IMR-90 (cell line): Measurements from ENCODE around the gene TENM4. TPM values are rescaled to one million over a fixed set of nuclear protein-coding genes. Genes with fewer than 3 reads are reported as not detected.

ENCODE experiments used
- ATAC-seq: fragments of 200-7000 bp; cut with Tn5 transposase; 2 replicates; pipeline ENCODE4 v1.9.1; 2020; ENCODE audit warnings: low read depth, mild to moderate bottlenecking, moderate library complexity
- BruUV-seq: library from RNA; stranded (reverse); fragments of 400-500 nt; replicated peaks from 2 replicates; lab custom pipeline; 2021; lab: Mats Ljungman, UMichigan
- CTCF ChIA-PET: fragments of 300-600 bp; formaldehyde crosslinking; extraction: SDS; loops from one replicate; lab custom pipeline; 2021; ENCODE audit warnings: antibody characterized with exemption; lab: Yijun Ruan, JAX
- POLR2A ChIA-PET: fragments of 300-600 bp; sonication (Branson Sonifier 250); formaldehyde crosslinking; loops from one replicate; lab custom pipeline; 2022; ENCODE audit warnings: antibody characterized with exemption; ENCODE audit not compliant: unreplicated experiment; lab: Charles Lee
- DNase-seq: peaks from one replicate; pipeline ENCODE4 v3.0.0; 2013
- H2AFZ ChIP-seq: replicated peaks from 2 replicates; pipeline ENCODE3; 2013; ENCODE audit warnings: low read length, mild to moderate bottlenecking; ENCODE audit not compliant: poor library complexity
- H2AK5ac ChIP-seq: 2 replicates; pipeline ENCODE4 v1.6.1; 2013; ENCODE audit warnings: low read depth, low read length, inconsistent platforms
- H2AK9ac ChIP-seq: replicated peaks from 2 replicates; pipeline ENCODE3; 2013; ENCODE audit warnings: mild to moderate bottlenecking, low read depth, low read length, moderate library complexity; ENCODE audit not compliant: poor library complexity
- H2BK120ac ChIP-seq: 2 replicates; pipeline ENCODE4 v1.6.1; 2013; ENCODE audit warnings: low read depth, low read length, inconsistent platforms
- H2BK15ac ChIP-seq: 3 replicates; pipeline ENCODE4 v1.6.1; 2013; ENCODE audit warnings: low read depth, low read length, inconsistent platforms
- H2BK20ac ChIP-seq: 2 replicates; pipeline ENCODE4 v1.6.1; 2013; ENCODE audit warnings: low read depth, mild to moderate bottlenecking, inconsistent platforms, low read length, moderate library complexity
- H2BK5ac ChIP-seq: 2 replicates; pipeline ENCODE4 v1.6.1; 2013; ENCODE audit warnings: mild to moderate bottlenecking, low read depth, low read length, inconsistent platforms; ENCODE audit not compliant: poor library complexity, severe bottlenecking
- H3K14ac ChIP-seq: replicated peaks from 2 replicates; pipeline ENCODE4 v1.6.1; 2013; ENCODE audit warnings: low read depth, low read length, inconsistent platforms
- H3K18ac ChIP-seq: 2 replicates; pipeline ENCODE4 v1.6.1; 2013; ENCODE audit warnings: low read depth, low read length, control low read depth
- H3K23ac ChIP-seq: 2 replicates; pipeline ENCODE4 v1.6.1; 2013; ENCODE audit warnings: low read depth, low read length, inconsistent platforms
- H3K27ac ChIP-seq: 2 replicates; pipeline ENCODE4 v1.5.1; 2013; ENCODE audit warnings: mild to moderate bottlenecking, control low read depth, low read length; ENCODE audit not compliant: insufficient read depth
- H3K27me3 ChIP-seq: 2 replicates; pipeline ENCODE4 v1.6.1; 2013; ENCODE audit warnings: low read length; ENCODE audit not compliant: control insufficient read depth, insufficient read depth
- H3K36me3 ChIP-seq: 2 replicates; pipeline ENCODE4 v1.6.1; 2013; ENCODE audit warnings: low read length, mixed read lengths; ENCODE audit not compliant: control insufficient read depth, insufficient read depth
- H3K4ac ChIP-seq: 2 replicates; pipeline ENCODE4 v1.6.1; 2013; ENCODE audit warnings: low read depth, low read length, inconsistent platforms
- H3K4me1 ChIP-seq: 2 replicates; pipeline ENCODE4 v1.6.1; 2013; ENCODE audit warnings: low read length, mixed read lengths; ENCODE audit not compliant: control insufficient read depth, insufficient read depth
- H3K4me2 ChIP-seq: 2 replicates; pipeline ENCODE4 v1.6.1; 2013; ENCODE audit warnings: low read depth, mild to moderate bottlenecking, control low read depth, low read length, moderate library complexity
- H3K4me3 ChIP-seq: 2 replicates; pipeline ENCODE4 v1.5.1; 2013; ENCODE audit warnings: low read depth, mild to moderate bottlenecking, control low read depth, low read length, moderate library complexity; ENCODE audit not compliant: insufficient read depth
- H3K56ac ChIP-seq: 2 replicates; pipeline ENCODE4 v1.6.1; 2013; ENCODE audit warnings: low read length, inconsistent platforms; ENCODE audit not compliant: insufficient read depth; ENCODE audit errors: extremely low read depth
- H3K79me1 ChIP-seq, 2 experiments: 2 replicates each; pipeline ENCODE4 v1.6.1; 2013; ENCODE audit warnings: low read length in 2 of 2, inconsistent platforms in 1 of 2, low read depth in 1 of 2
- H3K9ac ChIP-seq: 2 replicates; pipeline ENCODE4 v1.6.1; 2013; ENCODE audit warnings: low read depth, low read length, control low read depth
- H3K9me1 ChIP-seq: 2 replicates; pipeline ENCODE4 v1.6.1; 2013; ENCODE audit warnings: low read length, inconsistent platforms; ENCODE audit not compliant: insufficient read depth
- H3K9me3 ChIP-seq: 2 replicates; pipeline ENCODE4 v1.6.1; 2013; ENCODE audit warnings: low read length; ENCODE audit not compliant: control insufficient read depth, insufficient read depth
- H4K20me1 ChIP-seq: 2 replicates; pipeline ENCODE4 v1.6.1; 2013; ENCODE audit warnings: low read length, inconsistent platforms; ENCODE audit not compliant: insufficient read depth
- H4K5ac ChIP-seq: 2 replicates; pipeline ENCODE4 v1.6.1; 2013; ENCODE audit warnings: mild to moderate bottlenecking, low read depth, low read length, control low read depth
- H4K8ac ChIP-seq, 2 experiments: 2 replicates each; pipeline ENCODE4 v1.6.1; 2013; ENCODE audit warnings: low read depth in 2 of 2, low read length in 2 of 2, control low read depth in 1 of 2, inconsistent platforms in 1 of 2
- H4K91ac ChIP-seq: 2 replicates; pipeline ENCODE4 v1.6.1; 2013; ENCODE audit warnings: low read depth, low read length, inconsistent platforms; ENCODE audit not compliant: insufficient read depth
- BHLHE40 ChIP-seq: fragments of 150-350 bp; IDR thresholded peaks from 2 replicates; pipeline ENCODE4 v1.6.1; 2016; ENCODE audit warnings: mild to moderate bottlenecking, low read depth, low read length
- FOS ChIP-seq: fragments of 150-350 bp; IDR thresholded peaks from 2 replicates; pipeline ENCODE4 v1.6.1; 2016; ENCODE audit warnings: low read depth, low read length
- MAFK ChIP-seq: IDR thresholded peaks from 2 replicates; pipeline ENCODE4 v1.6.1; 2012; ENCODE audit warnings: low read depth, low read length, improper control_type of control experiment
- MAZ ChIP-seq: IDR thresholded peaks from 2 replicates; pipeline ENCODE4 v1.6.1; 2012; ENCODE audit warnings: low read depth, mild to moderate bottlenecking, low read length, improper control_type of control experiment, moderate library complexity, borderline replicate concordance
- RAD21 ChIP-seq: IDR thresholded peaks from 2 replicates; pipeline ENCODE4 v1.6.1; 2012; ENCODE audit warnings: low read length, improper control_type of control experiment
- WGBS, 2 experiments: methylation state at CpG; one replicate each; pipeline versions ENCODE4 v1.1.5 to v1.1.7; 2013; ENCODE audit warnings: missing lambda C conversion rate in 2 of 2; ENCODE audit not compliant: insufficient read length in 1 of 2; ENCODE audit errors: extremely low coverage in 2 of 2; 5-methylcytosine and 5-hydroxymethylcytosine counted together
- dilution Hi-C: fragments of 300-500 bp; cut with HindIII; formaldehyde crosslinking; loops from one replicate; pipeline ENCODE4 v1.14.3; 2018; ENCODE audit warnings: low sequenced_read_pairs; ENCODE audit not compliant: unreplicated experiment
- in situ Hi-C: fragments of 300-500 bp; cut with MboI; formaldehyde crosslinking; loops from 3 replicates; pipeline ENCODE4 v1.14.3; 2019; ENCODE audit warnings: low sequenced_read_pairs, inconsistent platforms, mixed read lengths
- intact Hi-C: fragments of 100-400 bp; cut with micrococcal nuclease; formaldehyde crosslinking; loops from 2 replicates; pipeline ENCODE4 v1.10.0; 2022
- polyA plus RNA-seq, 3 experiments: library from polyadenylated mRNA; depleted of rRNA; stranded (reverse); fragments of >200 nt; gene quantifications; 2 replicates each; pipeline ENCODE4 v1.2.3, GENCODE V29; 2012; ENCODE audit warnings: low replicate concordance in 1 of 3
- total RNA-seq: library from RNA; depleted of rRNA; stranded (reverse); fragments of >200 nt; gene quantifications from 2 replicates; pipeline ENCODE4 v1.2.3, GENCODE V29; 2012
- TF ChIP-seq, protein P1 (sequence below): conservative IDR thresholded peaks from 2 replicates; pipeline ENCODE4 v1.5.1; 2012; ENCODE audit warnings: mild to moderate bottlenecking, low read depth, low read length, improper control_type of control experiment

The TENM4 gene
- total and polyA plus RNA-seq, 2 of the 4 experiments (the other 2 are of a cell fraction), result 7.4 to 9.0 TPM

- H2BK20ac ChIP-seq, result no peak overlapping the region
- H4K91ac ChIP-seq, result no peak overlapping the region
- H4K20me1 ChIP-seq, result no peaks in the 10 kb centered on the region
- no TSS peak for BruUV-seq
- H3K36me3 ChIP-seq, result no peaks in the 10 kb centered on the region
- CTCF ChIA-PET, result no interaction called here
- H3K4me1 ChIP-seq, result 0 out of 2 replicates have a peak, but pooled peaks cover 3% of the 10 kb centered on the region
- WGBS, 2 experiments, result no CpG with 5 or more reads among the region's 1 CpG
- H2AFZ ChIP-seq, result no peak overlapping the region
- H3K9ac ChIP-seq, result no peak overlapping the region
- H3K9me1 ChIP-seq, result peaks cover 2% of the 10 kb centered on the region; the same call in 1 of the 2 replicates
- no peaks in the 10 kb centered on the region for H3K9me3 ChIP-seq
- dilution Hi-C loops (no loop called here), intact Hi-C loops (no loop called here), in situ Hi-C loops (no loop called here)
- POLR2A ChIA-PET, result no interaction called here
- H2AK5ac ChIP-seq, result no peak overlapping the region
- no peak overlapping the region for H3K4ac ChIP-seq
- TF ChIP-seq MAZ (no peak), MAFK (no peak), BHLHE40 (no peak), RAD21 (no peak), FOS (no peak)
- TF ChIP-seq, protein P1, sequence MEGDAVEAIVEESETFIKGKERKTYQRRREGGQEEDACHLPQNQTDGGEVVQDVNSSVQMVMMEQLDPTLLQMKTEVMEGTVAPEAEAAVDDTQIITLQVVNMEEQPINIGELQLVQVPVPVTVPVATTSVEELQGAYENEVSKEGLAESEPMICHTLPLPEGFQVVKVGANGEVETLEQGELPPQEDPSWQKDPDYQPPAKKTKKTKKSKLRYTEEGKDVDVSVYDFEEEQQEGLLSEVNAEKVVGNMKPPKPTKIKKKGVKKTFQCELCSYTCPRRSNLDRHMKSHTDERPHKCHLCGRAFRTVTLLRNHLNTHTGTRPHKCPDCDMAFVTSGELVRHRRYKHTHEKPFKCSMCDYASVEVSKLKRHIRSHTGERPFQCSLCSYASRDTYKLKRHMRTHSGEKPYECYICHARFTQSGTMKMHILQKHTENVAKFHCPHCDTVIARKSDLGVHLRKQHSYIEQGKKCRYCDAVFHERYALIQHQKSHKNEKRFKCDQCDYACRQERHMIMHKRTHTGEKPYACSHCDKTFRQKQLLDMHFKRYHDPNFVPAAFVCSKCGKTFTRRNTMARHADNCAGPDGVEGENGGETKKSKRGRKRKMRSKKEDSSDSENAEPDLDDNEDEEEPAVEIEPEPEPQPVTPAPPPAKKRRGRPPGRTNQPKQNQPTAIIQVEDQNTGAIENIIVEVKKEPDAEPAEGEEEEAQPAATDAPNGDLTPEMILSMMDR, result no peak
- H3K79me1 ChIP-seq, result no peaks in the 10 kb centered on the region
- no peak overlapping the region for H4K5ac ChIP-seq
- peaks cover 4% of the 10 kb centered on the region for H3K27me3 ChIP-seq
- no peak overlapping the region for H3K18ac ChIP-seq
- H3K56ac ChIP-seq, result no peak overlapping the region
- H3K4me3 ChIP-seq, result no peak overlapping the region
- ATAC-seq (no peak), DNase-seq (no peak)
- H3K27ac ChIP-seq, result no peak overlapping the region
- H3K4me2 ChIP-seq, result no peak overlapping the region
- H2BK15ac ChIP-seq, result no peak overlapping the region
- H2AK9ac ChIP-seq, result no peak overlapping the region
- H3K23ac ChIP-seq, result no peak overlapping the region
- H2BK5ac ChIP-seq, result no peak overlapping the region
- no peak overlapping the region for H4K8ac ChIP-seq
- no peak overlapping the region for H2BK120ac ChIP-seq
- H3K14ac ChIP-seq, result no peak overlapping the region
Measured at GRCh38 chr11:79444923-79445322, 4.1 kb upstream of the TENM4 start.
